ENCODE results near the gene CHD1. TPM values are rescaled to one million over a fixed set of nuclear protein-coding genes. Genes with fewer than 3 reads are reported as not detected.
"Not testable (repeated sequence)": the region's sequence is repeated elsewhere in the genome, so short reads cannot be mapped to it uniquely, and the experiment has no call there.

Gene CHD1
- total RNA-seq, 6 experiments from 2014 or later: 11.0 to 26.2 (median 15.2) TPM

DNA sequence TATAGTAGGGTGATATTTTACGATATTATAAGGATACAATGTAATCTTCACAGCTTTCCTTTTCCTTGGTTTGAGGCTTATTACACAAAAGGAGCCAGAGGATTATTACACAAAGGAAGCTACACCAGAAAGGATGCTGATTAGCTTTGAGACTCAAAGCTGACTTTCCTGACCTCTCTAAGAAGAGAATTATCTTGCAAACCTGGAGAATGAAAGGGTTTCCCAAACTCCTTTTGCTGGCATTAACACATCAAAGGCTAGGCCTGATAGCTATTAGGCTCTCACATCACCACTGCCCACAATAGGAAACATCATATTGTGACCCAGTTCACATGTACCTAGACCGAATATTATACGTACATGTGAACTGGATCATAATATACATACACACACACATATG is 34.2 kb upstream of the CHD1 start:
- H3K27me3 ChIP-seq: no peaks in the 10 kb centered on the region
- 67% methylated on average over 3 of the region's 3 CpGs for WGBS (ENCODE audit: insufficient coverage, low coverage, low lambda C conversion rate, missing lambda C conversion rate)
- no peak overlapping the region for H3K27ac ChIP-seq
- TF ChIP-seq POLR2A (IDR thresholded peaks at IDR 0.05): no peak
- TF ChIP-seq, protein P1, sequence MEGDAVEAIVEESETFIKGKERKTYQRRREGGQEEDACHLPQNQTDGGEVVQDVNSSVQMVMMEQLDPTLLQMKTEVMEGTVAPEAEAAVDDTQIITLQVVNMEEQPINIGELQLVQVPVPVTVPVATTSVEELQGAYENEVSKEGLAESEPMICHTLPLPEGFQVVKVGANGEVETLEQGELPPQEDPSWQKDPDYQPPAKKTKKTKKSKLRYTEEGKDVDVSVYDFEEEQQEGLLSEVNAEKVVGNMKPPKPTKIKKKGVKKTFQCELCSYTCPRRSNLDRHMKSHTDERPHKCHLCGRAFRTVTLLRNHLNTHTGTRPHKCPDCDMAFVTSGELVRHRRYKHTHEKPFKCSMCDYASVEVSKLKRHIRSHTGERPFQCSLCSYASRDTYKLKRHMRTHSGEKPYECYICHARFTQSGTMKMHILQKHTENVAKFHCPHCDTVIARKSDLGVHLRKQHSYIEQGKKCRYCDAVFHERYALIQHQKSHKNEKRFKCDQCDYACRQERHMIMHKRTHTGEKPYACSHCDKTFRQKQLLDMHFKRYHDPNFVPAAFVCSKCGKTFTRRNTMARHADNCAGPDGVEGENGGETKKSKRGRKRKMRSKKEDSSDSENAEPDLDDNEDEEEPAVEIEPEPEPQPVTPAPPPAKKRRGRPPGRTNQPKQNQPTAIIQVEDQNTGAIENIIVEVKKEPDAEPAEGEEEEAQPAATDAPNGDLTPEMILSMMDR (IDR thresholded peaks at IDR 0.05): no peak
- H3K9me3 ChIP-seq: no peaks in the 10 kb centered on the region
- H3K4me3 ChIP-seq: no peak overlapping the region
- DNase-seq (no peak), ATAC-seq (no peak)
- H3K4me1 ChIP-seq: no peaks in the 10 kb centered on the region
- no peaks in the 10 kb centered on the region for H3K36me3 ChIP-seq
- intact Hi-C loops (cut with DNase I): no loop called here

DNA sequence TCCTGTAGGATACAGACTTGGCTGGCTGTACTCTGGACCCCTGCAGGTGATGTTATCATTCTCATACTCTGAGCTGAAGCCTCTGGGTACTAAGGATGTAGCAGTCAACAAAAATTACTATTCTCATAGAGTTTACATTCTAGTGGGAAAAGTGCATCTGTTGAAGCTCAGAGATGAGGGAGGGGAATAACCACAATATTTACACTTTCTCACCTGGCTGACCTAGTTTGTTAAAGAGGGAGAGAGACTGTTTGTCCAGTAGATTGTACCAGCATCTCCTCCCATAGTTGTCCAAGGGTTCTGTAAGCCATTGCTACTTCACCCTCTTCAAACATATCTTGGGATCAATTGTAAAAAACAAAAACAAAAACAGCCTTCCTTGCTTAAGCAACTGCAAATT is 33.8 kb upstream of the CHD1 start:
- Histone ChIP-seq H3K9me3 (no peaks in the 10 kb centered on the region), H3K27ac (no peak overlapping the region), H3K36me3 (no peaks in the 10 kb centered on the region), H3K4me3 (no peak overlapping the region), H3K27me3 (no peaks in the 10 kb centered on the region), H3K4me1 (no peaks in the 10 kb centered on the region)
- intact Hi-C loops (cut with DNase I): no loop called here
- no peak for DNase-seq
- TF ChIP-seq, protein P1 (IDR thresholded peaks at IDR 0.05): no peak
- no peak for TF ChIP-seq POLR2A (IDR thresholded peaks at IDR 0.05)
- no peak for ATAC-seq

- ATAC-seq (no peak), DNase-seq (no peak)
- Histone ChIP-seq H3K4me3 (no peak overlapping the region), H3K4me1 (no peaks in the 10 kb centered on the region), H3K36me3 (no peaks in the 10 kb centered on the region), H3K9me3 (no peaks in the 10 kb centered on the region), H3K27ac (no peak overlapping the region), H3K27me3 (no peaks in the 10 kb centered on the region)
- WGBS (ENCODE audit: insufficient coverage, low coverage, low lambda C conversion rate, missing lambda C conversion rate): 91% methylated on average over 3 of the region's 3 CpGs
- intact Hi-C loops (cut with DNase I): no loop called here
- no peak for TF ChIP-seq POLR2A (IDR thresholded peaks at IDR 0.05)
- TF ChIP-seq, protein P1 (IDR thresholded peaks at IDR 0.05): no peak
Observed at GRCh38 chr5:98961665-98962344, 33.0 kb upstream of the CHD1 start.

DNA sequence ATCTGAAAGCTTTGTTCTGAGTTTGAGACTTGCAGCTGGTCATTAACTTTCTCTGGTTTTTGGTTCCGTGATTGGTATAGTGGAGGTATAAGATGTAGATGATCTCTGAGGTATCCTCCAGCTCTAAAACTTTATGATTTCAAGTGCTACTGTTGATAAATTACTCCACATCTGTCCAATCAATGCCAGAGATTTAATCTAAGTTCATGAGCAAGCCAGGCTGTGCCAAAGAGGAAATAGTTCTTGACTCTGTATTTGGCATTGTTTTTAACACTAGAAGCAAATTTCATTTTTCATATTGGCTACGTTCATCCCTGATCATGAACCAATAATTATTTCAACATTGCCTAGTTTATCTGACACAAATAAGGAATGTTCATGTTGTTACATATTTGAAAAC is 28.5 kb upstream of the CHD1 start:
- Histone ChIP-seq H3K4me1 (no peaks in the 10 kb centered on the region), H3K36me3 (no peaks in the 10 kb centered on the region), H3K27ac (no peak overlapping the region), H3K27me3 (no peaks in the 10 kb centered on the region), H3K4me3 (no peak overlapping the region), H3K9me3 (no peaks in the 10 kb centered on the region)
- TF ChIP-seq POLR2A (IDR thresholded peaks at IDR 0.05): no peak
- TF ChIP-seq, protein P1 (IDR thresholded peaks at IDR 0.05): no peak
- WGBS (ENCODE audit: insufficient coverage, low coverage, low lambda C conversion rate, missing lambda C conversion rate): 57% methylated on average over 2 of the region's 2 CpGs
- intact Hi-C loops (cut with DNase I): no loop called here
- no peak for DNase-seq
- ATAC-seq: no peak

DNA sequence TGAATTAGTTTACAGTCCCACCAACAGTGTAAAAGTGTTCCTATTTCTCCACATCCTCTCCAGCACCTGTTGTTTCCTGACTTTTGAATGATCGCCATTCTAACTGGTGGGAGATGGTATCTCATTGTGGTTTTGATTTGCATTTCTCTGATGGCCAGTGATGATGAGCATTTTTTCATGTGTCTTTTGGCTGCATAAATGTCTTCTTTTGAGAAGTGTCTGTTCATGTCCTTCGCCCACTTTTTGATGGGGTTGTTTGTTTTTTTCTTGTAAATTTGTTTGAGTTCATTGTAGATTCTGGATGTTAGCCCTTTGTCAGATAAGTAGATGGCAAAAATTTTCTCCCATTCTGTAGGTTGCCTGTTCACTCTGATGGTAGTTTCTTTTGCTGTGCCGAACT is 27.1 kb upstream of the CHD1 start:
- intact Hi-C loops (cut with DNase I); H3K27ac ChIP-seq: not testable (repeated sequence)

DNA sequence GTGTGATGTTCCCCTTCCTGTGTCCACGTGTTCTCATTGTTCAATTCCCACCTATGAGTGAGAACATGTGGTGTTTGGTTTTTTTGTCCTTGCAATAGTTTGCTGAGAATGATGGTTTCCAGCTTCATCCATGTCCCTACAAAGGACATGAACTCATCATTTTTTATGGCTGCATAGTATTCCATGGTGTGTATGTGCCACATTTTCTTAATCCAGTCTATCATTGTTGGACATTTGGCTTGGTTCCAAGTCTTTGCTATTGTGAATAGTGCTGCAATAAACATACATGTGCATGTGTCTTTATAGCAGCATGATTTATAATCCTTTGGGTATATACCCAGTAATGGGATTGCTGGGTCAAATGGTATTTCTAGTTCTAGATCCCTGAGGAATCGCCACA is 26.7 kb upstream of the CHD1 start:
- H3K27ac ChIP-seq; H3K4me1 ChIP-seq; intact Hi-C loops (cut with DNase I); H3K27me3 ChIP-seq; H3K9me3 ChIP-seq; DNase-seq; ATAC-seq; H3K36me3 ChIP-seq; H3K4me3 ChIP-seq: not testable (repeated sequence)
- WGBS (ENCODE audit: insufficient coverage, low coverage, low lambda C conversion rate, missing lambda C conversion rate): 100% methylated on average over 1 of the region's 2 CpGs

More for the DNA sequence above, 27.1 kb upstream of the CHD1 start:
- ATAC-seq, H3K27me3 ChIP-seq, DNase-seq, H3K4me1 ChIP-seq, H3K4me3 ChIP-seq, H3K9me3 ChIP-seq, H3K36me3 ChIP-seq: not testable (repeated sequence)
- 78% methylated on average over 1 of the region's 3 CpGs for WGBS (ENCODE audit: insufficient coverage, low coverage, low lambda C conversion rate, missing lambda C conversion rate)
